Neutrophil (primary cell): ENCODE results near the gene RPS19.

Experiments used
- H3K27ac ChIP-seq: fragments of 200-600 bp; sonication (generic); 2 replicates; pipeline ENCODE4 v1.5.1; 2016; ENCODE audit warnings: mild to moderate bottlenecking, moderate library complexity
- H3K27me3 ChIP-seq: fragments of 200-600 bp; sonication (generic); 2 replicates; pipeline ENCODE4 v1.6.0; 2016; ENCODE audit warnings: mild to moderate bottlenecking
- H3K36me3 ChIP-seq: fragments of 200-600 bp; sonication (generic); 2 replicates; pipeline ENCODE4 v1.5.1; 2017
- H3K4me1 ChIP-seq, 2 experiments: fragments of 200-600 bp in 1 of 2; sonication (generic) in 1 of 2; 1 replicate in 1 of 2; 2 replicates in 1 of 2; pipeline versions ENCODE4 v1.5.1 to v1.6.1; 2013 to 2016; ENCODE audit warnings: low read depth in 1 of 2, low read length in 1 of 2, mild to moderate bottlenecking in 1 of 2, moderate library complexity in 1 of 2; ENCODE audit not compliant: control insufficient read depth in 1 of 2, insufficient read depth in 1 of 2
- H3K4me3 ChIP-seq, 2 experiments: fragments of 200-600 bp in 1 of 2; sonication (generic) in 1 of 2; 1 replicate in 1 of 2; 2 replicates in 1 of 2; pipeline ENCODE4 v1.5.1; 2013 to 2016; ENCODE audit warnings: low read depth in 1 of 2, low read length in 1 of 2, mild to moderate bottlenecking in 1 of 2, moderate library complexity in 1 of 2
- H3K9me3 ChIP-seq: fragments of 200-600 bp; sonication (generic); 2 replicates; pipeline ENCODE4 v1.5.1; 2016
- CTCF ChIP-seq: fragments of 200-600 bp; sonication (generic); IDR thresholded peaks from 2 replicates; pipeline ENCODE4 v1.5.1; 2016; ENCODE audit warnings: antibody characterized with exemption

RPS19 gene

GRCh38 chr19:41921577-41922576 lies 61.8 kb downstream of the RPS19 start:
- H3K36me3 ChIP-seq: no peaks in the 10 kb centered on the region
- H3K27me3 ChIP-seq: peaks cover 100% of the 10 kb centered on the region
- no peak overlapping the region for H3K4me3 ChIP-seq
- no peaks in the 10 kb centered on the region for H3K9me3 ChIP-seq
- no peak for TF ChIP-seq CTCF
- H3K4me1 ChIP-seq: no peaks in the 10 kb centered on the region
- H3K27ac ChIP-seq: no peak overlapping the region
